Small intestine (tissue), 7 donors: ENCODE data around the gene VARS2. TPM values are rescaled to one million over a fixed set of nuclear protein-coding genes. Genes with fewer than 3 reads are reported as not detected.

Experiments
- DNase-seq, 2 donors: peaks; one replicate each; pipeline versions ENCODE4 v3.0.0 to v3.0.0-alpha.2; 2013
- FAIRE-seq: peaks from 2 replicates; lab custom pipeline; 2012; peaks lifted over from hg19 to GRCh38; lab: Jason Lieb, UNC
- H3K27ac ChIP-seq, 3 donors: one replicate each; pipeline ENCODE4 v1.5.1; 2013; ENCODE audit warnings: low read length in 2 of 3, mild to moderate bottlenecking in 2 of 3, control low read depth in 1 of 3, inconsistent platforms in 1 of 3, low read depth in 1 of 3, moderate library complexity in 1 of 3
- H3K27me3 ChIP-seq, 3 donors: one replicate each; pipeline ENCODE4 v1.6.1; 2013; ENCODE audit warnings: low read length in 3 of 3, inconsistent platforms in 1 of 3; ENCODE audit not compliant: control insufficient read depth in 3 of 3, insufficient read depth in 3 of 3
- H3K36me3 ChIP-seq, 3 donors: one replicate each; pipeline ENCODE4 v1.6.1; 2013; ENCODE audit warnings: low read length in 3 of 3, inconsistent platforms in 1 of 3, low read depth in 1 of 3, mild to moderate bottlenecking in 1 of 3, moderate library complexity in 1 of 3; ENCODE audit not compliant: control insufficient read depth in 3 of 3, insufficient read depth in 2 of 3
- H3K4me1 ChIP-seq, 3 donors: one replicate each; pipeline ENCODE4 v1.6.1; 2013; ENCODE audit warnings: low read length in 2 of 3, inconsistent platforms in 1 of 3, low read depth in 1 of 3, mild to moderate bottlenecking in 1 of 3, moderate library complexity in 1 of 3; ENCODE audit not compliant: control insufficient read depth in 3 of 3, insufficient read depth in 2 of 3
- H3K4me3 ChIP-seq, 3 donors: one replicate each; pipeline ENCODE4 v1.5.1; 2013; ENCODE audit warnings: low read length in 3 of 3, control low read depth in 1 of 3, inconsistent platforms in 1 of 3, low read depth in 1 of 3, mild to moderate bottlenecking in 1 of 3, moderate library complexity in 1 of 3
- H3K9me3 ChIP-seq, 2 donors: one replicate each; pipeline ENCODE4 v1.6.1; 2013; ENCODE audit warnings: low read depth in 1 of 2, low read length in 1 of 2; ENCODE audit not compliant: control insufficient read depth in 2 of 2, insufficient read depth in 1 of 2
- WGBS, 3 donors: extraction: QIAGEN DNeasy Blood & Tissue Kit; methylation state at CpG; one replicate each; pipeline ENCODE4 v1.1.7; 2013; 5-methylcytosine and 5-hydroxymethylcytosine counted together
- polyA plus RNA-seq, 4 donors: library from polyadenylated mRNA; stranded (reverse) in 3 of 4; unstranded in 1 of 4; fragments of 200-250 nt in 3 of 4; fragments of 120-200 nt in 1 of 4; gene quantifications; one replicate each; pipeline versions ENCODE4 v1.2.1 to v1.2.3, GENCODE V29; 2013
- donor health status: healthy with polysubstance abuse.
- donor health status: control.
- donor health status: control.
- donor health status: Bipolar disorder and iron deficiency.
- donor health status: healthy.

VARS2 gene
- polyA plus RNA-seq, 4 donors = 25.4 to 54.9 (median 41.9) TPM

DNA sequence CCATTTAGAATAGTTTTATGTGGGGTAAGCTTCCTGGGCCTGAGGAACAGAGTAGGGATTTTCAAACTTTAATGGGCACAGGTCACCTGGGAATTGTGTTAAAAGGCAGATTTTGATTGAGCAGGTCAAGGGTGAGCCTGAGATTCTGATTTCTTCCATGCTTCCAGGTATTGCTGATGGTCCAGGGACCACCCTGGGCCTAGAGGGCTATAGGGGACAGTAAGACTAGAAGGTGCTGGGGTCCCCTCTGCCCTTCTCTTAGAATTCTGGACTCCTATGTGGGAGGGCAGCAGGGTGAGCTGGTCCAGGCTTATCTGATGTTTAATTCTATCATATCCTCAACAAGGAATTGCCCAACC, 27.2 kb upstream of the VARS2 start:
- no peaks in the 10 kb centered on the region for H3K27me3 ChIP-seq
- peaks cover 0 to 32% (median 3%) of the 10 kb centered on the region in 3 donors for H3K4me1 ChIP-seq
- FAIRE-seq (no peak), DNase-seq (no peak)
- no peak overlapping the region for H3K4me3 ChIP-seq
- no peaks in the 10 kb centered on the region for H3K9me3 ChIP-seq
- peaks cover 0 to 42% (median 15%) of the 10 kb centered on the region in 3 donors for H3K36me3 ChIP-seq
- peak overlapping the region in 2 of 3 donors; percentile 77 to 91 for H3K27ac ChIP-seq

DNA sequence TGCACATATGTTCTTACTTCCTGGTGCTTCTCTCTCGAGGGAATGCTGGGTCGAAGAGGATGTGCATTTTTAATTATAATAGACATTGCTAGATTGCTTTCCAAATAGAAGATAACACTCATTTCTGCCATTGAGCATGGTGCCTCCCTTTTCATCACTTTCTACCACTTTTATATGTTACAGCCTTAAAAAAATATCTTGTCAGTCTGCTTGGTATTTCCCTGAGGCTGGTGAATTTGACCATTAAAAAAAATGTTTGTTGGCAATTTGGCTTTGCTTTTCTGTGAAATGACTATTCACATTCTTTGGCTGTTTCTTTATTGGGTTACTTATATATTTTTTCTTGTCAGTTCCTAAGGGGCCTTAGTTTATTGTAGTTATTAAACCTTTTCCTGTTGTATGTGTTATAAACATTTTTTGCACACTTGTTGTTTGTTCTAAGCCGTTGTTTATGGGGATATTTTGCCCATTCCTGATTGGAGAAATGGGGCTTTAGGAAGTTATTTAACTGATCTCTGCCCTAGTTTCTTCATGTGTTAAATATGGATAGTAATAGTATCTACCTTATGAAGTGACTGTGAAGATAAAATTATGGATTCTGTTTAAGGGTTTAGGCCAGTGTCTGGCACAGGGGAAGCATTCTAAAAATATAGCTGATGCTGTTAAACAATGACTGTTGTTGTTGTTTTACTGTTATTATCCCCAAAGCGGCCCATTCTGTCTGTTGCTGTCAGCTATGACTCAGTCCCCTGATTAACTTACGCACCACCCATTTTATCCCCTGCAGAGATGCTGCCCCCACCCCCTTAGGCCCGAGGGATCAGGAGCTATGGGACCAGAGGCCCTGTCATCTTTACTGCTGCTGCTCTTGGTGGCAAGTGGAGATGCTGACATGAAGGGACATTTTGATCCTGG, 25.9 kb upstream of the VARS2 start:
- Histone ChIP-seq H3K9me3 (no peaks in the 10 kb centered on the region), H3K36me3 (peaks cover 0 to 55% (median 21%) of the 10 kb centered on the region in 3 donors), H3K27ac (no peak overlapping the region), H3K4me1 (peaks cover 0 to 23% (median 3%) of the 10 kb centered on the region in 3 donors), H3K27me3 (no peaks in the 10 kb centered on the region), H3K4me3 (no peak overlapping the region)
- DNase-seq (no peak), FAIRE-seq (no peak)
- 45 to 58% (median 56%) methylated on average over 6 of the region's 6 CpGs for WGBS, 3 donors

DNA sequence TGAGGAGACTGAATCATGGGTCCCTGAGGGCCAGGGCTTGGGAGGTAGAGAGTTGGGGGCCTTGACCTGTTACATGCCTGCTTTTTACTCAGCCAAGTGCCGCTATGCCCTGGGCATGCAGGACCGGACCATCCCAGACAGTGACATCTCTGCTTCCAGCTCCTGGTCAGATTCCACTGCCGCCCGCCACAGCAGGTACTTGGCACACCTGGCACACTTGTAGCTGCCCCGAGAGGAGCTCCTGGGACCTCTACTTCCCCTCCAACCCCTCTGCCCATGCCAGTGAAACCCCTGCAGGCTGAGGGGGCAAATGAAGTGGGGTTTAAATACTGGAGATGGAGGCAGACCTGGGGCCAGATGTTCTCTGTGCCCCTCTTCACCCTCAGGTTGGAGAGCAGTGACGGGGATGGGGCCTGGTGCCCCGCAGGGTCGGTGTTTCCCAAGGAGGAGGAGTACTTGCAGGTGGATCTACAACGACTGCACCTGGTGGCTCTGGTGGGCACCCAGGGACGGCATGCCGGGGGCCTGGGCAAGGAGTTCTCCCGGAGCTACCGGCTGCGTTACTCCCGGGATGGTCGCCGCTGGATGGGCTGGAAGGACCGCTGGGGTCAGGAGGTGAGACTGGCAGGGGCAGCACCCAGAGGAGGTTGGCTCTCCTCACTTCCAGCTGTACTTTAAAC, 25.1 kb upstream of the VARS2 start:
- no peak overlapping the region for H3K4me3 ChIP-seq
- H3K9me3 ChIP-seq = no peaks in the 10 kb centered on the region
- 89 to 91% (median 89%) methylated on average over 18 of the region's 18 CpGs for WGBS, 3 donors
- no peaks in the 10 kb centered on the region for H3K27me3 ChIP-seq
- no peak for FAIRE-seq
- H3K27ac ChIP-seq = no peak overlapping the region
- H3K36me3 ChIP-seq = peaks cover 0 to 63% (median 21%) of the 10 kb centered on the region in 3 donors
- no peak for DNase-seq
- H3K4me1 ChIP-seq = peaks cover 0 to 23% (median 3%) of the 10 kb centered on the region in 3 donors

DNA sequence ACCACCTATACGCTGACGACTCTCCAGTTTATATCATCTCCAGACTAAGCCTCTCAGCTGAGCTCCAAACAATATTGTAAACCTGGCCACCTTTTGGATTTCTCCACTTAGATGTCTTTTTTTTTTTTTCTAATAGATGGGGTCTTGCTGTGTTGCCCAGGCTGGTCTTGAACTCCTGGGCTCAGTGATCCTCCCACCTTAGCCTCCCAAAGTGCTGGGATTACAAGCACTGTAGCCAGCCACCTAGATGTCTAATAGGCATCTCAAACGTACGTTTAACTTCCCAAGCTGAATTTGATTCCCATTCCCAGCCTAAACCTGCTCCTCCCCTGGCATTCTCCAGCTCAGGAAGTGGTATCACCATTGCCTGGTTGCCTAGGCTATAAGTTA, 24.5 kb upstream of the VARS2 start:
- FAIRE-seq = no peak
- no peak overlapping the region for H3K27ac ChIP-seq
- peaks cover 0 to 23% (median 3%) of the 10 kb centered on the region in 3 donors for H3K4me1 ChIP-seq
- WGBS, 3 donors = 74 to 90% (median 81%) methylated on average over 4 of the region's 4 CpGs
- no peak overlapping the region for H3K4me3 ChIP-seq
- H3K9me3 ChIP-seq = no peaks in the 10 kb centered on the region
- no peak for DNase-seq
- peaks cover 3 to 69% (median 23%) of the 10 kb centered on the region in 3 donors for H3K36me3 ChIP-seq
- H3K27me3 ChIP-seq = no peaks in the 10 kb centered on the region

DNA sequence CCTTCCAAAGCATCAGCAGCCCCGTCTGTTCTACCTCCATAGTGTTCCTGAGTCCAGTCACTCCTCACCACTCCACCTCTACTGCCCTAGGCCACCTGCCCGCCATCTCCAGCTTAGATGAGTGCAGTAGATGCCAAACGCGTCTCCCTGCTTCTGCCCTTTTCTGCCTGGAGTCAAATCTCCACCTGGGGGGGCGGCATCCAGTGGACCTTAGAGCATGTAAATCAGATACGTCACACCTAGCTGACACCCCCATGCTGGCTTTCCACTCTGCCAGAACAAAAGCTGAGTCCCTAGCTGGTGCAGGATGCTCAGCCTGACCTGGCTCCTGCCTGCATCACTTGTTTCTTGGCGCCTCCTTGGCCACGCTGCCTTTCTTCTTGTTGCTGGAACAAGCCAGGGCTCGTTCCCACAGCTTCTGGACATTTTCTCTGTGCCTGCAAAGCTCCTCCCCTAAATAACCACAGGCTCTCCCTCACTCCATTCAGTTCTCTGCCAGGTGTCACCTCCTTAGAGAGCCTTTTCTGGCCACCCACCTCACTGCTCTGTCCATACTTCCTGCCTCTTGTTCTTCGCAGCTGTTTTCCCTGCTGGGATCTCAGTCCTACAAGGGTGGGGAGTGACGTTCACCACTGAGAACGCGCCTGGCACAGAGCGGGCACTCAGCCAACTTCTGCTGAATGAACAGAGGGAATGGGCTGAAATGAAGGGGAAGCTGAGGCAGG, 24.0 kb upstream of the VARS2 start:
- no peak for FAIRE-seq
- H3K27me3 ChIP-seq = no peaks in the 10 kb centered on the region
- H3K4me1 ChIP-seq = peaks cover 0 to 20% (median 3%) of the 10 kb centered on the region in 3 donors
- no peak overlapping the region for H3K27ac ChIP-seq
- H3K4me3 ChIP-seq = no peak overlapping the region
- peaks cover 6 to 68% (median 23%) of the 10 kb centered on the region in 3 donors for H3K36me3 ChIP-seq
- WGBS, 3 donors = 82 to 88% (median 85%) methylated on average over 14 of the region's 14 CpGs
- H3K9me3 ChIP-seq = no peaks in the 10 kb centered on the region
- no peak for DNase-seq

DNA sequence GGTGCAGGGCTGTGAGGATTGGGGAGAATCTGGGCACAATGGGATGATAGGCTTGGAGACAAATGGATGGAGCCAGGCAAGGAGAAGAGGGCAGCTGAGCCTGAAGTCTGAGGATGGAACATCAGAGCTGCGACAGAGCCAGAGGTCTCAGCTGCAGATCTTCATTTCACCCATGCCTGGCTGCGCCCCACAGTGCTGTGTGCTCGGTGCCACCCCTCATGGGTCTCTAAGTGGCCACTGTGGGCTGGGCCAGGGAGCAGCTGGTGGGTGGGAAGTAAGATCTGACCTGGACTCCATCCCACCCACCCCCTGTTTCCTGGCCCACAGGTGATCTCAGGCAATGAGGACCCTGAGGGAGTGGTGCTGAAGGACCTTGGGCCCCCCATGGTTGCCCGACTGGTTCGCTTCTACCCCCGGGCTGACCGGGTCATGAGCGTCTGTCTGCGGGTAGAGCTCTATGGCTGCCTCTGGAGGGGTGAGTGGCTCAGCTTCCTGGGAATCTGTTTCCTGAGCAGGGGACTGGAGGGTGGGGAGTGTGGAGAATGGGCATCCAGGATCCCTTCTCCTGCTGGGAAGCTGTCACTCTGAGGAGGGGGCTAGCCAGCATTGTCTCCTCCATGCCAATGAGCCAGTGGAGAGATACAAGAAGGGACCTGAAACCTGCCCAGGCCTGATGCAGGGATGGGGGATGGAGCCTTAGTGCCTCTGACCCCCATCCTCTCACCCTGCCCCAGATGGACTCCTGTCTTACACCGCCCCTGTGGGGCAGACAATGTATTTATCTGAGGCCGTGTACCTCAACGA, 23.2 kb upstream of the VARS2 start:
- Histone ChIP-seq H3K9me3 (no peaks in the 10 kb centered on the region), H3K4me3 (no peak overlapping the region), H3K27ac (no peak overlapping the region), H3K4me1 (peaks cover 0 to 12% (median 3%) of the 10 kb centered on the region in 3 donors), H3K36me3 (peaks cover 8 to 75% (median 30%) of the 10 kb centered on the region in 3 donors), H3K27me3 (no peaks in the 10 kb centered on the region)
- WGBS, 3 donors = 80 to 90% (median 83%) methylated on average over 12 of the region's 12 CpGs
- no peak for DNase-seq
- FAIRE-seq = no peak

DNA sequence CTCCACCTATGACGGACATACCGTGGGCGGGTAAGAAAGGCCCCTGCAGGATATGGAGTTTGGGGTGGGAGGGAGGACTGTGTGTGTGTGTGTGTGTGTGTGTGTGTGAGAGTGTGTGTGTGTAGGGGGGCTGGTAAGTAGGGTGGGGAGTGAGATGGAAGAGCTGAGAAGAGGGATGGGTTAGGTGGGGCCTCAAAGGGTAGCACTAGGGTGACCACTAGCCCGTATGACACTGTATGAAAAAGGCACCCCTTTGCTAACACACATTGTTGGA, 22.7 kb upstream of the VARS2 start:
- peaks cover 8 to 79% (median 30%) of the 10 kb centered on the region in 3 donors for H3K36me3 ChIP-seq
- no peaks in the 10 kb centered on the region for H3K27me3 ChIP-seq
- no peak overlapping the region for H3K27ac ChIP-seq
- no peaks in the 10 kb centered on the region for H3K9me3 ChIP-seq
- H3K4me3 ChIP-seq = no peak overlapping the region
- WGBS, 3 donors = 91 to 92% (median 92%) methylated on average over 4 of the region's 4 CpGs
- peaks cover 0 to 7% (median 3%) of the 10 kb centered on the region in 3 donors for H3K4me1 ChIP-seq
- DNase-seq (no peak), FAIRE-seq (no peak)
